ENCODE measurements around the gene FAM89A. TPM values are rescaled to one million over a fixed set of nuclear protein-coding genes. Genes with fewer than 3 reads are reported as not detected.

FAM89A gene
- total and polyA plus RNA-seq, 2 of the 8 experiments (the other 6 are each of a cell fraction or from before 2014, with no cell fraction given): 2.1 to 2.2 TPM

DNA sequence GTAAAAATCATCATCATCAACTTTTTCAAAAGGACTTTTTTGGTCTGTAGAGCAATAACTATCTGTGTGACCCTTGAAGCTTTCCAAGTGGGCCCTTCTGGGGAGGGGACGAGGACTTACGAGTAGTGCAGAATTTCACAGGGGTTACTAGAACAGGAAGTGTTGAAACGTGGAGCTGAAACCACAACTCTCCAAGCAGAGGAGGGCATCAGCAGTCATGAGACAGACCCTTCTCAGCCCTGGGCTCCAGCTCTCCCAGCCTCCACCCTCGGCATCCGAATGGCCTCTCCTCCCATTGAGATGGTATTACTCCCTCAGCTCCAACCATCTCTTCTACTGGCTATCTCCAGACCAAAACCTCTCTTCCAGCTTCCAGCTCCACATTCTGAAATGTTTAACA lies 3.6 kb downstream of the FAM89A start:
- H3K79me2 ChIP-seq (ENCODE audit: control insufficient read depth in 1 of 2, insufficient read depth in 2 of 2, low read length in 2 of 2): no peaks in the 10 kb centered on the region
- 67% methylated on average over 5 of the region's 5 CpGs; no CpG with 5 or more reads in 1 of the 2 experiments for WGBS, 2 experiments (ENCODE audit: extremely low coverage in 1 of 2, insufficient coverage in 1 of 2, insufficient read length in 1 of 2, insufficient replicate concordance in 2 of 2, low coverage in 1 of 2, low lambda C conversion rate in 2 of 2, missing lambda C conversion rate in 1 of 2)
- no peak overlapping the region for H4K5ac ChIP-seq (ENCODE audit: insufficient read length, low read depth, low read length)
- FAIRE-seq: no peak
- H3K4me1 ChIP-seq (replicated peaks in 1 of 4; ENCODE audit: control insufficient read depth in 3 of 4, insufficient read depth in 4 of 4, low read length in 3 of 4): peaks cover 0 to 5% (median 2%) of the 10 kb centered on the region in 4 experiments; a peak in 5 of 7 replicates
- DNase-seq (ENCODE audit: low read depth in 1 of 2, low spot score in 2 of 2): no peak
- no peak overlapping the region for H3K27ac ChIP-seq (ENCODE audit: low read depth, low read length)
- no peak overlapping the region for H2BK20ac ChIP-seq (ENCODE audit: low read length)
- no peak overlapping the region for H2BK12ac ChIP-seq (ENCODE audit: low read depth, low read length)
- no peak overlapping the region for H2BK5ac ChIP-seq (ENCODE audit: low read depth, low read length)
- no peaks in the 10 kb centered on the region for H3K9me3 ChIP-seq (ENCODE audit: insufficient read depth in 2 of 2, low read depth in 1 of 2, low read length in 1 of 2)
- H4K8ac ChIP-seq (ENCODE audit: extremely low read depth, insufficient read depth, low read length): no peak overlapping the region
- H3K9ac ChIP-seq (replicated peaks in 1 of 4; ENCODE audit: extremely low read depth in 1 of 4, low read depth in 3 of 4, low read length in 3 of 4): no peak overlapping the region
- POLR2A ChIA-PET (ENCODE audit: partially characterized antibody): interaction anchor here (1.7 kb wide), 1 partner anchor 8 kb away, joined by 4 read pairs; no protein-coding TSS in a partner anchor
- H3K23ac ChIP-seq (ENCODE audit: insufficient read length): no peak overlapping the region
- H3K14ac ChIP-seq (ENCODE audit: insufficient read length): no peak overlapping the region
- H3K18ac ChIP-seq (ENCODE audit: extremely low read depth, low read length): no peak overlapping the region
- no peaks in the 10 kb centered on the region; a peak in 1 of 8 replicates for H3K36me3 ChIP-seq (ENCODE audit: control insufficient read depth in 2 of 4, insufficient read depth in 4 of 4, low read length in 3 of 4)
- H3K4me3 ChIP-seq (ENCODE audit: extremely low read depth in 1 of 4, insufficient read depth in 2 of 4, low read depth in 3 of 4, low read length in 4 of 4): no peak overlapping the region
- H3K27me3 ChIP-seq (replicated peaks in 1 of 4; ENCODE audit: control insufficient read depth in 3 of 4, extremely low read depth in 1 of 4, insufficient read depth in 3 of 4, low read length in 3 of 4): peaks cover 22 to 46% (median 41%) of the 10 kb centered on the region in 4 experiments
- H2BK120ac ChIP-seq (replicated peaks; ENCODE audit: low read depth, low read length): no peak overlapping the region
- H3K4me2 ChIP-seq (ENCODE audit: insufficient read depth in 1 of 2, low read depth in 2 of 2, low read length in 2 of 2): no peak overlapping the region
- no peak overlapping the region for H2BK15ac ChIP-seq (ENCODE audit: low read length)
- H4K91ac ChIP-seq (replicated peaks; ENCODE audit: insufficient read length, low read length): no peak overlapping the region
- no peaks in the 10 kb centered on the region for H3K79me1 ChIP-seq (ENCODE audit: low read depth, low read length)
- no peak overlapping the region for H3K4ac ChIP-seq (replicated peaks; ENCODE audit: insufficient read length, low read depth, low read length)
- CTCF ChIA-PET (ENCODE audit: partially characterized antibody): interaction anchor here (1.2 kb wide), 1 partner anchor 22 kb away, joined by 4 read pairs; no protein-coding TSS in a partner anchor
- H3K56ac ChIP-seq (replicated peaks; ENCODE audit: insufficient read length, low read depth, low read length): no peak overlapping the region
- H2AK5ac ChIP-seq (ENCODE audit: low read depth, low read length): no peak overlapping the region
- peaks cover 12% of the 10 kb centered on the region; the same call in 1 of the 2 replicates for H3K23me2 ChIP-seq (ENCODE audit: low read depth, low read length)
- no peak overlapping the region for H2AFZ ChIP-seq (ENCODE audit: low read length)
- H4K20me1 ChIP-seq (replicated peaks in 1 of 2; ENCODE audit: control insufficient read depth in 1 of 2, insufficient read depth in 2 of 2, low read length in 2 of 2): peaks cover 2 to 9% of the 10 kb centered on the region in 2 experiments
- TF ChIP-seq GTF2F1 (IDR thresholded peaks at IDR 0.05; ENCODE audit: borderline replicate concordance, low read depth, low read length) (no peak), TBP (IDR thresholded peaks at IDR 0.05; ENCODE audit: low read depth, low read length) (no peak), NANOG (IDR thresholded peaks at IDR 0.05; ENCODE audit: insufficient read depth, low read depth, low read length, poor library complexity, severe bottlenecking) (no peak), RBBP5 (IDR thresholded peaks at IDR 0.05; ENCODE audit: borderline replicate concordance, low read depth, low read length) (no peak), RNF2 (IDR thresholded peaks at IDR 0.05; ENCODE audit: borderline replicate concordance, low read depth, low read length, missing control alignments, poor library complexity, severe bottlenecking) (no peak), TAF7 (optimal IDR thresholded peaks at IDR 0.05; ENCODE audit: borderline replicate concordance, low read depth, low read length) (no peak), GABPA (IDR thresholded peaks at IDR 0.05; ENCODE audit: borderline replicate concordance, insufficient read depth, low read length) (no peak), CEBPB (IDR thresholded peaks at IDR 0.05; ENCODE audit: low read depth, low read length) (no peak), JUND (IDR thresholded peaks at IDR 0.05; ENCODE audit: low read length) (no peak), POU5F1 (IDR thresholded peaks at IDR 0.05; ENCODE audit: low read depth, low read length) (no peak)
- TF ChIP-seq, protein P1, sequence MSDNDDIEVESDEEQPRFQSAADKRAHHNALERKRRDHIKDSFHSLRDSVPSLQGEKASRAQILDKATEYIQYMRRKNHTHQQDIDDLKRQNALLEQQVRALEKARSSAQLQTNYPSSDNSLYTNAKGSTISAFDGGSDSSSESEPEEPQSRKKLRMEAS (IDR thresholded peaks at IDR 0.05): no peak
- TF ChIP-seq, protein P2, sequence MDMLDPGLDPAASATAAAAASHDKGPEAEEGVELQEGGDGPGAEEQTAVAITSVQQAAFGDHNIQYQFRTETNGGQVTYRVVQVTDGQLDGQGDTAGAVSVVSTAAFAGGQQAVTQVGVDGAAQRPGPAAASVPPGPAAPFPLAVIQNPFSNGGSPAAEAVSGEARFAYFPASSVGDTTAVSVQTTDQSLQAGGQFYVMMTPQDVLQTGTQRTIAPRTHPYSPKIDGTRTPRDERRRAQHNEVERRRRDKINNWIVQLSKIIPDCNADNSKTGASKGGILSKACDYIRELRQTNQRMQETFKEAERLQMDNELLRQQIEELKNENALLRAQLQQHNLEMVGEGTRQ (IDR thresholded peaks at IDR 0.05; ENCODE audit: low read length): no peak
